Amygdala (tissue), 56 donors: ENCODE measurements around the gene CD226.
"Not testable (repeated sequence)": the region's sequence is repeated elsewhere in the genome, so short reads cannot be mapped to it uniquely, and the experiment has no call there.

Source experiments
- DNase-seq, 56 donors: peaks; one replicate each; lab custom pipeline; 2025; lab: John Stamatoyannopoulos, UW

CD226 gene

DNA sequence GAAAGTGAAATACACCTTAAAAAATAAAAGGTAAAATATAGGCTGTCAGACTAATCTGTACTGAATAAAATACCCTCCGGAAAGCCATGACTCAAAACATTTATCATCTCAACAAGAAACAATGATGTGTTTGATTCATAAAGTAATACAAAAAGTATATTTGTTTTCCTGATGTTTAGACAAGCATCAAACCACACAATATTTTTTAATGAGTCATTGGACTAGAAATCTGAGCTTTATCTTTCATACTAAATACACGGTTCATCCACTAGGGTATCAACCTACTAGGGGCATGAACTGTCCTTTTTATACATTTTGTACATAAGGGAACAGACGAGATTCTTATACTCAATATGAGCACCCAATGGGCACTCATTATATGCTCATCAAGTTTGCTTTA is 31.3 kb downstream of the CD226 start:
- no peak for DNase-seq

DNA sequence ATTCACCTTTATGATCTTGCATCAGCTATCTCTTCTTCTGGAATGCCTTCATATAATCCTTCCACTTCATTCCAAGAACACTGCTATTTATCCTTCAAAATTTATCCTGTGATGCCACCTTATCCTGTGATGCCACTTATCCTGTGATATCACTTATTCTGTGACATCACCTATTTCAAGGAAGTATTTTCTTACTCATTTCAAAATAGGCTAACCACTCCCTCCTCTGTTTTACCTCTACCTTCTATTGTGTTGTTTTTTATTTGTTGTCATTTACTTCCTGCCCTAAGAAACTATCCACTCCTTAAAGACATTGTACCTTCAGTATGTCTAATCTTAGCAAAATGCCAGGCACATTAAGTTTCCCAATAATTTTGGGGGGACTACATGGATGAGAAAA is 38.8 kb downstream of the CD226 start:
- no peak for DNase-seq

DNA sequence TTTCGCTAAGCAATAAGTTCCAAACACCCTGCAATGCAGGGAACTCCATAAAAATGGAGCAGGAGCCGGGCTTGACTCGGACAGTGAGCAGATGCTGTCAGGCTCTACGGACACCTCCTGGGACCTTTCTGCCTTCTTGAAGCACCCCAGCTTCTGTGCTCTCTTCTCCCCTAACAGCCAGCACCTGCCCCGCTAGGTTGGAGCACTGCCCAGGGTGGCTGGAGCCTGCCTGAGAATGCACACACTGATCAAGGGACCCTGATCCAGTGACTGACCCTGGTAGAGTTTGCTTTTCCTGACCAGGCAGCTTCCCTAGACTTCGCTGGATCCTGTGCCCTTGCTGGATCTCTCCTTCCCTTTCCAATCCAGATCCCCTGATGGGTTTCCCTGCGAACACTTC is 40.9 kb downstream of the CD226 start:
- DNase-seq = no peak

DNA sequence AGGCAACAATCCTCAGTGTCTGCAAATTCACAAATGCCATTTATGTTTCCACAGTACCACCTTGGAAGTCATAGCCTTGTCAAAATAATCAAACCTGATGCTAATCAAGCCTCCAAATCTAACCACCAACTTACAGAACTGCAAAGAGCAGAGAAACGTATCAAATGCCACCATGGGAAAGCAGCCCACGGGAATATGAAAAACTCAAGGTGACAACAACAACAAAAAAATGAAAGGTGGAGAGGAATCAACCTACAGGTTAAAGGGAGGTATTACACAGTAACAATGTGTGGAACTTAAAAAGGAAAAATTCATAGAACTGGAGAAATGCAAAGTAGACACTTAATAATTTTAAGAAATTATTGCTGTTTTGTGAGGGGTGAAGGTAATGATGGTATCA is 46.7 kb downstream of the CD226 start:
- no peak for DNase-seq

DNA sequence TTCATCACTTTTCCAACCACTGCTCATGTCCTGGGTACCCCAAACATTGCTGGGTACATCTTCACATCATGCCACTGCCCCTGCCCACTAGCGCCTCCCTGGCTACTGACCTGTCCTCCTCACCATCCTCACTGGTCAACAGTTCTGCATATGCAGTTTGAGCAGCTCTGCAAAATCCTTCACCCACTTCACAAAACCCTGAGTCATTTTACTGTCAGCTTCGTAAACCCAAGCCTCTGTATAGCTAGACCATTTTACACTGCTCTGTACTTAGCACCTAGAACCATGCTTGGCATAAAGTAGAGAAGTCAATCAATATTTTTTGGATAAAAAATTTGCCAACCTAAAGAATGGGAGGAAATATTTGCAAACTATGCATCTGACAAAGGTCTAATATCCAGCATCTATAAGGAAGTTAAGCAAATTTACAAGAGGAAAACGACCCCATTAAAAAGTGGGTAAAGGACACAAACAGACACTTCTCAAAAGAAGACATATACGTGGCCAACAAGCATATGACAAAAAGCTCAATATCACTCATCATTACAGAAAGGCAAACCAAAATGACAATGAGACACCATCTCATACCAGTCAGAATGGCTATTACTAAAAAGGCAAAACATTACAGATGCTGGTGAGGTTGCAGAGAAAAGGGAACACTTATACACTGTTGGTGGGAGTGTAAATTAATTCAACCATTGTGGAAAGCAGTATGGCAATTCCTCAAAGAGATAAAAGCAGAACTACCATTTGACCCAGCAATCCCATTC is 48.3 kb downstream of the CD226 start:
- not testable (repeated sequence) for DNase-seq

DNA sequence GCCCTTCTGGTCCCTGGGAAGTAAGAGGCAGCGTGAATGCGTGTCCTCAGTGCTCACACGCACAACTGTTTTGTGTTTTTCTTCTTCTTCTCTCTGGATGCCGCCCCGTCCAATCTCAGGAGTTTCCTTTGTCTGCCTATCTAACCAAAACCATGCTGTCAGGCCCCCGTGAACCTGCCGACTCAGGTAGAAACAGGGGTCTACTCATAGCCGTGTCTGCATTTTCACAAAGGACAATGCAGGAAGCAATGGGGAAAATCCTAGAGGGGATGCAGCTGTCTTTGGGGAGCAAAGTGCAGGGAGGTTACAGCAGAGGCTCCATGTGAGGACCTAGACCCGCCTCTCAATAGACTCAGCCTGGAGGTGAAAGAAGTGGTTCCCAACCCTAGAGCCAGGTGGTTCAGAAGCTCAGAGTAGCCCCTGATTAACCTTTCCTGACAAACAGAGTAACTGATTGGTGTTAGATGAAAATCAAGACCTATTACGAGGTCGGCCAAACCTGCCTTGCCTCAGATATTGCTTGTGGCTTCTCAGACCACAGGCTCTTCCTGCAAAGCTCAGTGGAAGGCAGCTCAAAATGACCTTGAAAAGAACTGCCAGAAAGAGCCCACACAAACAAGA is 49.3 kb downstream of the CD226 start:
- no peak for DNase-seq

DNA sequence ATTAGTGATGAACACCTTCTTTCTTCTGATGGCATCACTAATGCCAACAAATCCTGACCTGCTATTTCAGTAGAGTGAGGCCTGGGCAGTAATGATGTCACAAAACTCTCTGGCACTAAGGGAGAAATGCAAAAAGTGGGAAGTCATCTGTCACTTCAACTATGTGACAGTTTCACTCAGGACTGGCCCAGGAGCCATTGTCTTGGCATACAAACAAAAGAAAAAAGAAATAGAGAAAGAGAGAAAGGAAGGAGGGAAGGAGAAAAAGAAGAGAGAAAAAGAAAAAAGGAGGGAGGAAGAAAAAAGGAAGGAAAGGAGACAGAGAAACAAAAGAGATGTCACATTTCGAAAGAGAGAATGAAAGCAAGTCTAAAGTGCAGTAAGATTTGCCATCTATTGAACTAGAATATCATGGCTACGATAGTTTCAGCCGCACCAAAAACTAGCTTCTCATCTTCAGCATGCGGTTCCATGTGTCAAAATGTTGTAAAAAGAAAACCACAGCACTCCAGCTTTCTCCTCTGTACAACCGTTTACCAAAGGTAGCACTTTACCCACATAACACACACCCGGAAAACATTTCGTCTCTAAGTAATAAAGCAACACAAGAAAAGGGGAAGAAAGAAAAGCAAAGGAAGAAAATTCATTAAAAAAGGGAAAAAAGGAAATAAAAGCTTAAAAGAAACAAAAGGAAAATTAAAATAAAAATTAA is 50.1 kb downstream of the CD226 start:
- no peak for DNase-seq

DNA sequence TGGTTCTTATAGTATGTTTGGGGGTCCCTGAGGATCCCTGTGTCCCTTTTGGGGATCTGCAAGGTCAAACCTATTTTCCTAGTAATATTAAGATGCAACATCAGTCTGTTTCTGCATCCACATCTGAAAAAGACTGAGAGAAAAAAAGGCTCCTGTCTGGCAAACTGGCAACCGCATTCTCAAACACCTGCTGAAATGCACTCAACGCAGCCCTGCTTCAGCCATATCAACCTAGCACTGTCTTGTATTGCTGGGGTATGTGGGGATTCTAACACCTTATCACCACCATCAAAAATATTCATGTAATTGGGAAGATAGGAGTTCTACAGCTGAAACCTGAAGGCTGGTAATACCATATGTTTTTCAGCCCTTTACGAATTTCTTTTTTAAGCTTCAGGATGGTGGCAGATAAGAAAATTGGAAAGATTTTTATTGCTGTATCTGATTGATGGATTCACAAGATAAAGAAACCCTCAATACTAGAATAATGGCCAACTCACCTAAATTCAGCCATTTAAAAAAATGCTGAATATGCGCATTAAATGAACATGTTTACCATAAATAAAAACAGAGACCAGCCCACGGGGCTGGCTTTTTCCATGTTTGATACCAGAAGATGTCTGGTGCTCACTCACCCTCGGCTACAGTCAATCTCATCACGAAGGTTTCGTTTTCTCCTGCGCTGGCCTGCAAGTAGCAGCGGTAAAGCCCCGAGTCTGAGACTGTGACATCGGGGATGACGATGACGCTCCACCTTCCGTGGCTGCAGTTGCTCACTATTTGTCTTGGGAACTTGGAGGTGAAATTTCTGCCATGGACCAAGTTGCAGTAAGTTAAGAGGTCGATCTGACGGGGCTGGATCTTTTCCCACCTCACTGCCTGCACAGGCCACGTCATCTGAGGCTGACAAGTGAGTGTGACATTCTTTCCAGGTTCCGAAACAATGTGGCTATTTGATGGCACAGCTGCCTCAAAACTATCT is 52.3 kb downstream of the CD226 start:
- no peak for DNase-seq

DNA sequence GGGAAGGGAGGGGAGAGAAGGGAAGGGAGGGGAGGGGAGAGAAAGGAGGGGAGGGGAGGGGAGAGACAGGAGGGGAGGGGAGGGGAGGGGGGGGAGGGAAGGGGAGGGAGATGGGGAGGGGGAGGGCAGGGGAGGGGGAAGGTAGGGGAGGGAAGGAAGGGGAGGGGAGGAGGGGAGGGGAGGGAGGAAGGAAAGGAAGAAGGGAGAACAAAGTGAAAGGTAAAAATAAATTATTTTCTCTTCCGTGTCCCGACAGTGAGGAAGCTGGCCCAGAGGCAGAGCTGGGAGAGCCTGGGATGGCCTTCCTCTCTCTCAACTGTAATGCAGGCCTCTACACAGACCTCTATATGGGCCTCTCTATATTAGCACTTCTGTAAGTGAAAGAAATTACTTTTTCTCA is 53.2 kb downstream of the CD226 start:
- DNase-seq = no peak

DNA sequence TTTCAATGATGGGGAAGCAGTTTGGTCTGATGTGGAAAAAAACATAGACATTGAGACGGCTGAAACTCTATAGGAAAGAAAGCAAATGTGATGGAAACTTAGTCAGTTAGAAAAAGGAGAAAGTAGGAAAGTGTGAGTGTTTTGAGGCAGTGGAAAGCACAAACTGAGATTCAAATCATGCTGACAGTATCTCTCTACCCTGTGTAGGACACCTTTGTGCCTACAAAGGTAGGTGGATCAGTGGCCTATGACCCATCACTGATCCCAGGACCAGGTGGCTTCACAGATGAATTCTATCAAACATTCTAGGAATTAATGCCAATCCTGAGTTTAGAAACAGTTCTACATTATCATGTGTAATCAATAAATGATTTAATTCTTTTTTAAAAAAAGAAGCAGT is 57.1 kb downstream of the CD226 start:
- DNase-seq = no peak

DNA sequence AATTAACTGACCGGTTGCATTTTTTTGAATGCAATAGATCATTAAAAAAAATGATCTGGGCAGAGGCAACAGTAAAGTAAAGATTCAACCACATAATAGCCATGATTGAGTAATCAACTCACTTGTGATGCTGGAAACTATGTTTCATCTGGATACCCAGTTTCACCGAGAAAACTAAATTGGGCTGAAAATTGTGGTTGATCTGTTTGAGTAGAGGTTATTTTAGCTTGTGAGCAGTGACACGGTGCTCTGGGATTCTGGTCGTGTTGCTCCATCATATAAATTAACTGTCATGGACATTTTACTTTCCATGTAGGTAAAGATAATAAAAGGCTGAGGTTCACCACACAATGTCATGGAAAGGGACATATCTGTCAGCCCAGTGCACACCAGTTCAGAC is 58.7 kb downstream of the CD226 start:
- DNase-seq = no peak

DNA sequence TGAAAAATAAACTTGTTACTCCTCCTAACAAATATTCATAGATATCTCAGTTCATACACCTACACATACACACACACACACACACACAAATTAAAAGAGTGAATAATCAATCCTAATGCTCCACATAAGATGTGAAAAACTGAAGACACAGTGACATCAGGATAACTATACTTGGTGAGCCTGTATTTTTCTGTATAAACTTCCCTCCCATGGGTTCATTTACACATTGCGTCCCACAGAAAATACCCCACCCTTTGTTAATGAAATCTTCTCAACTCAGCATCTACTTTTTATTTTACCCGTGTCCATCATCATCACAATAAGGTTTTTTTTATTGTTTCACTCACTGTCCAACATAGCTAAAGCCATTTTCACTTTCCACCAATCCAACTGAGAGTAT is 60.4 kb downstream of the CD226 start:
- no peak for DNase-seq

DNA sequence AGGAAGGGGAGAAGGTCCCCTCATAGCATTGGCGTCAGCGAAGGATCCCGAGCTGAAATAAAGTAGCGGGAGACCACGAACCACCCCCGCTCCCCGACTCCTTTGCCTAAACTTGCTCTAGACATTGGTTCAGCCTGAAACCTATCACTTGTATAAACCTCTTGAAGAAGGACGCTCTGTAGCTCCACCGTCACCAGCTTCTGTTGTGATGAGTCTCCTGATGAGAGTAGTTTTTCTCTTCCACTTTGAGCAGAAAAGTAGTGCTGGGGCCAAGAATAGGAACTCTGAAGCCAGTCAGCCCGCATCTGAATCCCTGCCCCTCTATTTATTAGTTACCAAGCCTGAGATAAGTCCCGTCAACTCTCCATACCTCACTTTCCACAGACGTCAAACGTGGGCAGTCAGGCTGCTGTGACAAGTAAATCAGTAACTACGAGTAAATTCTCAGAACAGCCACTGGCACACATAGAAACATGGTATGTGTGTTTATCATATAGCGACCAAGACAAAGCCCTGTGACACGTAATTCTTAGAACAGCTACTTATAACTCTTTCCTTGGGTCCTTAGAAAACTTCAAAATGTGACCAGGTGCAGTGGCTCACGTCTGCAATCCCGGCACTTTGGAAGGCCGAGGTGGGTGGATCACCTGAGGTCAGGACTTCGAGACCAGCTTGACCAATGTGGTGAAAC is 61.7 kb downstream of the CD226 start:
- DNase-seq = no peak

DNA sequence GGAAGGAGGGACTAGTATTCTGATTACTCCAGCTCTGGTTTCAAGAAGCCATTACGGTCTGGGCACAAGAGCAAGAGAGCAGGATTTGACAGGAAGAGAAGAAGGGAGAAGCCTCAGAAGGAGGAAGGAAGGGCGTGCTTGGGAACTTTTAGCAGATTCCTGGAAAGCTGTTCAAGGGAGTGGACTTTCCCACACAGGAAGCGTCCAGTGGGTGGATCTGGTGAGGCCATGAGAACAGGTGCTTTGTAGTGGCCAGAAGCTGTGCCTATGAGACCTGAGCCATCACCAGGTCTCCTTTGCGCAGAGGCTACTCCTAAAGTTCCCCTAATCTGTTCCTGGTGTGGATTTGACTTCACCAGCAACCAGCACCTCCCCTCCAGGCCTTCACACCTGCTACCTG is 62.3 kb downstream of the CD226 start:
- DNase-seq = no peak

DNA sequence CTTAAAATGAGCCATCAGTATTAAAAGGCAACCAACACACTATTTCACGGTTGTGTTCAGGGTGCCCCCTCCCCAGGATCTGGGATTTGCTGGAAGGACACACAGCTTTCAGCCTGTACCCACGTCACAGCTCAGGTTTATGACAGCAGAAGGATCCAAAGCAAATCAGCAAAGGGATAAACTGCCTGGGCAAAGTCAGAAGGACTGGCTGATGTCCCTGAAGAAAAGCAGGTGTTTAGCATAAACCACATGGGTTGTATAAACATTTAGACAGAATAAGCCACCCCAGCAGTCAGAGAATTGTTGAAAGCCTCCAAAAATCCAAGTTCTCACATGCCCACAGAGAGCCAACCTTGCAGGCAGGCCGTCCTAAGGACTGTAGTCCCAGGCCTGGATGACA is 63.9 kb downstream of the CD226 start:
- no peak for DNase-seq

DNA sequence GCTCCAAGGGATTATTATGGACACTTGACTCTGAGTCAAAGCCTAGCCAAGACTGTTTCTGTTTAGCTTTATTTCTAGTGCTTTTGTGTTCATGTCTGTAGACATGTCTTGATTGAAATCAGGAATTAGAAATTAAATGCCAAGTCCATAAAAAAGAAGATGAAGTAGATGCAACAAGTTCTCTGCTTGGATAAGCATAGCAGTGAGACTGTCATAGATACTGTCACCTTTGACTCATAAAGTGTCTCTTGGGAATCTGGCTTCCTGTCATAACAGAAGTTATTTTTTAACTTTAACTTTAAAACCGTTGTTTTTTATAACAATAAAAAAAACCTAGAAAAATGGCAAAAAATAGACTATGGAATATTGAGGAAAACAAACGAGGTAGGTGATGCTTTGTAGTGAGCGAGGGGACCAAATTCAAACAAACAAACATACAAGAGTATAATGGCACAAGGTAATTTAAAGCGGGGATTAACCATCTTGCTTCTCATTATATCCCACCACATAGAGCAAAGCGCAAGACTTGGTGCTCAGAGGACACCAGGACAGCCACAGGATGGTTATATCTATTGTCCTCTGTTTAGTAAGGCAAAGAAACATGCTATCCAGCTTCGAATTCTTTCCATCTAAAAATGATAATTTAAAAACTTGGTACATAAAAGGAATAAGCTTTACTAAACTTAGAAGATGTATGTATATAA is 64.6 kb downstream of the CD226 start:
- no peak for DNase-seq

DNA sequence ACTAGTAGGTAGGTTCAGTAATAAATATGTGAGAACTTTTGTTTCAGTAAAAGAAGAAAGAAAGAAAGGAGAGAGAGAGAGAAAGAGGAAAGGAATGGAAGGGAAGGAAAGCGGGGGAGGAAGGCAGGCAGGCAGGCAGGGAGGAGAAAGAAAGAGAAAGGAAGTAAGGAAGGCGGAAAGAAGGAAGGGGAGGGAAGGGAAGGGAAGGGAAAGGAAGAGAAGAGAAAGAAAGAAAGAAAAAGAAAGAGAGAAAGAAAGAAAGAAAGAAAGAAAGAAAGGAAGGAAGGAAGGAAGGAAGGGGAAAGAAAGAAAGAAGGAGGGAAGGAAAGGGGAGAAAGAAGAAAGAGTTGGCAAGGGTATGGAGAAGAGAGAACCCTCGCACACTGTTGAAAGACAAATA is 67.6 kb downstream of the CD226 start:
- DNase-seq = no peak

DNA sequence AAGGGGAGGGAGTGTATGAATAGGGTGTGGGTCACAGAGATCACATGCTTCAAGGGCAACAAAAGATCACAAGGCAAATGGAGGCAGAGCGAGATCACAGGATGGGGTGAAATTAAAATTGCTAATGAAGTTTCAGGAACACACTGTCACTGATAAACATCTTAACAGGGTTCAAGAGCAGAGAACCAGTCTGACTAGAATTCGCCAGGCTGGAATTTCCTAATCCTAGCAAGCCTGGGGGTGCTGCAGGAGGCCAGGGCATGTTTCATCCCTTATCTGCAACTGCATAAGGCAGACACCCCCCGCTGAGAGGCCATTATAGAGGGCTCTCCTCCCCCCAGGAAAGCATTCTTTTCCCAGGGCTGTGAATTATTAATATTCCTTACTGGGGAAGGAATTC is 68.6 kb downstream of the CD226 start:
- DNase-seq = not testable (repeated sequence)

DNA sequence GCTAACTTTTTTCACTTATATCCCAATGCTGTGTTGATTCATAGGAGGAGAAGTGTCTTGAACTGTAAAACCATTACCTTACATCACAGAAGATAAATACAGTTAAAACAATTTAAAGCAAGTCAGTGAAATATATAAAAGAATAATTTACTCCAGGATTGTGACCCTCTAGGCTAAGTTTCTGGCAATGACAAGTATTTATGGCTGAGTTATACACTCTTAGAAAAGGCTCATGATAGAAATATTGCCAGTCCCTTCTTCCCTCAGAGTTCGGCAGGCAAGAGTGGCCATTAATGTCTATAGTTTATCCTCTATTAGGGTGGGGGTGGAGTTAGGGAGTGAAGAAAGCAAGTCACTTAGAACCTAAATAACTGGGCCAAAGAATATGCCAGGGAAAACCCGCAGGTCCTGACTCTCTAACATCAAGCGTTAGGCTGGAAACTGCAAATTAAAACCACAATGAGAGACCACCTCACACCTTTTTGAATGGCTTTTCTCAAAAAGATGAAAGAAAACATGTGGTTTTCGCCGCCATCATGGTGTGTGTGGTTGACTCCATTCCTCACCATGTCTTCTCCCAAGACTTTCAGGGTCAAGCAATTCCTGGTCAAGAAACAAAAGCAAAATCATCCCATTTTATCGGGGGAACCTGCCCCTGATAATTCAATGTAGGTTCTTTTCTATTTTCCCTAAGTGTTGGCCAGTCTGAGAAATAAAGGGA is 69.3 kb downstream of the CD226 start:
- DNase-seq = no peak
